Aorta (tissue), 5 donors: ENCODE measurements around the gene PHF12. TPM values are rescaled to one million over a fixed set of nuclear protein-coding genes. Genes with fewer than 3 reads are reported as not detected.
A peak's percentile ranks its signal among the peaks of the same experiment; 100 is the strongest.

Experiments used
- ATAC-seq: fragments of 200-7000 bp; cut with Tn5 transposase; one replicate; pipeline ENCODE4 v1.9.1; 2022; ENCODE audit warnings: moderate library complexity; ENCODE audit not compliant: low FRiP score
- DNase-seq, 2 donors: peaks; one replicate each; pipeline ENCODE4 v3.0.0-alpha.2; 2020
- H3K27ac ChIP-seq, 2 donors: one replicate each; pipeline ENCODE4 v1.5.1; 2013; ENCODE audit warnings: low read length in 2 of 2, mild to moderate bottlenecking in 2 of 2, moderate library complexity in 2 of 2, control low read depth in 1 of 2, inconsistent platforms in 1 of 2, low read depth in 1 of 2
- H3K27me3 ChIP-seq, 2 donors: one replicate each; pipeline ENCODE4 v1.6.1; 2013; ENCODE audit warnings: control low read depth in 1 of 2, low read length in 1 of 2, mild to moderate bottlenecking in 1 of 2, moderate library complexity in 1 of 2; ENCODE audit not compliant: insufficient read depth in 2 of 2, control insufficient read depth in 1 of 2
- H3K36me3 ChIP-seq, 2 donors: one replicate each; pipeline ENCODE4 v1.6.1; 2013; ENCODE audit warnings: control low read depth in 1 of 2, low read length in 1 of 2, mild to moderate bottlenecking in 1 of 2; ENCODE audit not compliant: insufficient read depth in 2 of 2, control insufficient read depth in 1 of 2
- H3K4me1 ChIP-seq, 2 donors: one replicate each; pipeline ENCODE4 v1.6.1; 2013; ENCODE audit warnings: low read length in 2 of 2, control low read depth in 1 of 2, mild to moderate bottlenecking in 1 of 2, moderate library complexity in 1 of 2; ENCODE audit not compliant: insufficient read depth in 2 of 2, control insufficient read depth in 1 of 2
- H3K4me3 ChIP-seq, 2 donors: one replicate each; pipeline ENCODE4 v1.5.1; 2013; ENCODE audit warnings: low read length in 2 of 2, control low read depth in 1 of 2, mild to moderate bottlenecking in 1 of 2
- H3K9me3 ChIP-seq: one replicate; pipeline ENCODE4 v1.6.1; 2013; ENCODE audit warnings: mild to moderate bottlenecking, low read length; ENCODE audit not compliant: control insufficient read depth
- WGBS, 2 donors: extraction: QIAGEN DNeasy Blood & Tissue Kit; methylation state at CpG; one replicate each; pipeline ENCODE4 v1.1.7; 2013; 5-methylcytosine and 5-hydroxymethylcytosine counted together
- intact Hi-C, 2 donors: fragments of 100-400 bp; cut with DNase I; formaldehyde crosslinking; loops; one replicate each; pipeline versions ENCODE4 v1.14.2 to v1.15.0; 2022
- long read RNA-seq, 2 donors: library from polyadenylated mRNA; unstranded; transcript quantifications; one replicate each; pipeline ENCODE4 v2.0.0, GENCODE V29; 2020 to 2021
- polyA plus RNA-seq, 2 donors: library from polyadenylated mRNA; stranded (reverse); fragments of 200-250 nt; gene quantifications; one replicate each; pipeline ENCODE4 v1.2.3, GENCODE V29; 2013
- total RNA-seq, 2 donors: library from RNA; stranded (reverse); fragmentation: NEBNext Ultra II Directional; extraction: Animal tissue kit (Norgen Biotek cat#: 25700); gene quantifications; one replicate each; pipeline ENCODE4 v1.2.1, GENCODE V29; 2021
- donor health status: healthy with polysubstance abuse.
- donor health status: Bipolar disorder and iron deficiency.
- donor health status: DM: no; HTN: no; CAD: no.
- donor health status: DM: no; HTN: no; CAD: no.
- donor health status: DM: yes; HTN: yes; CAD: no.

The PHF12 gene
- total RNA-seq = 10 to 100 TPM; 30.5 to 47.0 TPM
- 10 to 100 TPM; 10.1 to 29.4 TPM for polyA plus RNA-seq
- long read RNA-seq, donor 1, partial matches to known transcripts = 13 of 17 reads
- long read RNA-seq, donor 1, other reads (novel, unspliced or antisense) = 4 of 17 reads
- long read RNA-seq, donor 2, full-length matches to known transcripts = 2 of 14 reads
- long read RNA-seq, donor 2, partial matches to known transcripts = 6 of 14 reads
- long read RNA-seq, donor 2, other reads (novel, unspliced or antisense) = 6 of 14 reads

GRCh38 chr17:28951428-28951990 is at the start of gene PHF12:
Gene PHF12 (minus strand): TSS chr17:28951518. CDS start chr17:28950960, 558 bp downstream.
- Histone ChIP-seq H3K27me3 (no peaks in the 10 kb centered on the region), H3K9me3 (no peaks in the 10 kb centered on the region), H3K4me1 (no peaks in the 10 kb centered on the region), H3K4me3 (peak within 1 kb of the TSS; percentile 81 to 92), H3K36me3 (no peaks in the 10 kb centered on the region), H3K27ac (peak within 1 kb of the TSS; percentile 92 to 98)
- ATAC-seq (peak; percentile 93), DNase-seq (peak; percentile 100)
- intact Hi-C loops = loop anchor here (5.0 to 10.0 kb wide), 3 partner anchors 54 to 617 kb away; partner anchors contain the start of genes IFT20 (in 2 of the 2), TNFAIP1 (in 2 of the 2) and FLOT2 (in 1 of the 2)
- WGBS, 2 donors = 0% methylated on average over 51 of the region's 51 CpGs

- Histone ChIP-seq H3K4me1 (no peaks in the 10 kb centered on the region), H3K9me3 (no peaks in the 10 kb centered on the region), H3K36me3 (no peaks in the 10 kb centered on the region), H3K27me3 (no peaks in the 10 kb centered on the region), H3K4me3 (no peak overlapping the region), H3K27ac (no peak overlapping the region)
- 81 to 84% methylated on average over 5 of the region's 5 CpGs for WGBS, 2 donors
- no peak for DNase-seq
- no peak for ATAC-seq
- intact Hi-C loops = no loop called here
Observed at GRCh38 chr17:29000973-29001372, 49.7 kb upstream of the PHF12 start.

GRCh38 chr17:28999206-28999605 is 47.9 kb upstream of the PHF12 start:
- no peaks in the 10 kb centered on the region for H3K27me3 ChIP-seq
- H3K4me1 ChIP-seq = no peaks in the 10 kb centered on the region
- no peak overlapping the region for H3K27ac ChIP-seq
- H3K36me3 ChIP-seq = no peaks in the 10 kb centered on the region
- intact Hi-C loops = loop anchor here in 1 of 2 donors (10.0 kb wide), 1 partner anchor 326 kb away; no protein-coding TSS in a partner anchor
- 33 to 47% methylated on average over 5 of the region's 5 CpGs for WGBS, 2 donors
- no peak overlapping the region for H3K4me3 ChIP-seq
- H3K9me3 ChIP-seq = no peaks in the 10 kb centered on the region
- no peak for ATAC-seq
- no peak for DNase-seq

GRCh38 chr17:28997806-28998205 is 46.5 kb upstream of the PHF12 start:
- no peak for ATAC-seq
- Histone ChIP-seq H3K27me3 (no peaks in the 10 kb centered on the region), H3K27ac (no peak overlapping the region), H3K9me3 (no peaks in the 10 kb centered on the region), H3K36me3 (no peaks in the 10 kb centered on the region), H3K4me3 (no peak overlapping the region), H3K4me1 (no peaks in the 10 kb centered on the region)
- intact Hi-C loops = loop anchor here in 1 of 2 donors (10.0 kb wide), 1 partner anchor 327 kb away; no protein-coding TSS in a partner anchor
- 81 to 92% methylated on average over 1 of the region's 1 CpG for WGBS, 2 donors
- no peak for DNase-seq

GRCh38 chr17:28996554-28997096 is 45.3 kb upstream of the PHF12 start:
- WGBS, 2 donors = 49% methylated on average over 5 of the region's 5 CpGs
- ATAC-seq (no peak), DNase-seq (no peak)
- intact Hi-C loops = loop anchor here in 1 of 2 donors (10.0 kb wide), 1 partner anchor 328 kb away; no protein-coding TSS in a partner anchor
- Histone ChIP-seq H3K4me3 (no peak overlapping the region), H3K4me1 (no peaks in the 10 kb centered on the region), H3K27ac (no peak overlapping the region), H3K9me3 (no peaks in the 10 kb centered on the region), H3K36me3 (no peaks in the 10 kb centered on the region), H3K27me3 (no peaks in the 10 kb centered on the region)

GRCh38 chr17:28993645-28994426 is 42.5 kb upstream of the PHF12 start:
- no peak overlapping the region for H3K27ac ChIP-seq
- no peaks in the 10 kb centered on the region for H3K9me3 ChIP-seq
- H3K36me3 ChIP-seq = no peaks in the 10 kb centered on the region
- intact Hi-C loops = loop anchor here in 1 of 2 donors (10.0 kb wide), 1 partner anchor 331 kb away; no protein-coding TSS in a partner anchor
- H3K4me1 ChIP-seq = no peaks in the 10 kb centered on the region
- WGBS, 2 donors = 79 to 81% methylated on average over 13 of the region's 13 CpGs
- no peaks in the 10 kb centered on the region for H3K27me3 ChIP-seq
- ATAC-seq (no peak), DNase-seq (no peak)
- H3K4me3 ChIP-seq = no peak overlapping the region

GRCh38 chr17:28992625-28993600 is 41.6 kb upstream of the PHF12 start:
- H3K27me3 ChIP-seq = no peaks in the 10 kb centered on the region
- intact Hi-C loops = loop anchor here in 1 of 2 donors (10.0 kb wide), 1 partner anchor 332 kb away; no protein-coding TSS in a partner anchor
- 55 to 56% methylated on average over 10 to 11 of the region's 11 CpGs for WGBS, 2 donors

More at GRCh38 chr17:28992625-28993600, 41.6 kb upstream of the PHF12 start:
- ATAC-seq = no peak
- H3K27ac ChIP-seq = no peak overlapping the region
- H3K9me3 ChIP-seq = no peaks in the 10 kb centered on the region
- no peaks in the 10 kb centered on the region for H3K36me3 ChIP-seq
- no peaks in the 10 kb centered on the region for H3K4me1 ChIP-seq
- DNase-seq = no peak
- H3K4me3 ChIP-seq = no peak overlapping the region
